Effector CD4-positive, alpha-beta T cell (primary cell): ENCODE data around the gene SLC36A4.
"Not testable (repeated sequence)": the region's sequence is repeated elsewhere in the genome, so short reads cannot be mapped to it uniquely, and the experiment has no call there.

ENCODE experiments used
- DNase-seq: peaks from one replicate; pipeline ENCODE4 v3.0.0-alpha.2; 2020
- total RNA-seq: gene quantifications from one replicate; lab custom pipeline; 2026; lab: John Stamatoyannopoulos, UW

The SLC36A4 gene
- 14.6 reads per million, percentile 40 among the genes with 10 or more reads in this experiment for total RNA-seq

- DNase-seq = peak; percentile 78
These were observed at the start of gene SLC36A4 for GRCh38 chr11:93197380-93198214. SLC36A4 (minus strand) TSS chr11:93197991; CDS start chr11:93197832, 159 bp downstream.

- DNase-seq = not testable (repeated sequence)
These were observed 49.0 kb upstream of the SLC36A4 start for GRCh38 chr11:93246790-93247189.

GRCh38 chr11:93244018-93244417 lies 46.2 kb upstream of the SLC36A4 start:
- DNase-seq = no peak

GRCh38 chr11:93239966-93240365 lies 42.2 kb upstream of the SLC36A4 start:
- no peak for DNase-seq

GRCh38 chr11:93238956-93239355 lies 41.2 kb upstream of the SLC36A4 start:
- no peak for DNase-seq

- DNase-seq = no peak
These were observed 39.2 kb upstream of the SLC36A4 start for GRCh38 chr11:93236741-93237675.

- peak; percentile 52 for DNase-seq
These were observed 36.9 kb upstream of the SLC36A4 start for GRCh38 chr11:93234602-93235207.

- no peak for DNase-seq
These were observed 32.1 kb upstream of the SLC36A4 start for GRCh38 chr11:93229876-93230275.

- no peak for DNase-seq
These were observed 27.9 kb upstream of the SLC36A4 start for GRCh38 chr11:93225662-93226061.

- no peak for DNase-seq
These were observed 23.7 kb upstream of the SLC36A4 start for GRCh38 chr11:93221539-93221938.

GRCh38 chr11:93220078-93220477 lies 22.3 kb upstream of the SLC36A4 start:
- DNase-seq = no peak

GRCh38 chr11:93219440-93219839 lies 21.6 kb upstream of the SLC36A4 start:
- no peak for DNase-seq

GRCh38 chr11:93216511-93217101 lies 18.8 kb upstream of the SLC36A4 start:
- DNase-seq = no peak

GRCh38 chr11:93213622-93214021 lies 15.8 kb upstream of the SLC36A4 start:
- no peak for DNase-seq

- DNase-seq = no peak
These were observed 14.3 kb upstream of the SLC36A4 start for GRCh38 chr11:93212094-93212493.

GRCh38 chr11:93209466-93209865 lies 11.7 kb upstream of the SLC36A4 start:
- DNase-seq = no peak

- no peak for DNase-seq
These were observed 11.0 kb upstream of the SLC36A4 start for GRCh38 chr11:93208663-93209270.

- no peak for DNase-seq
These were observed 1.8 kb upstream of the SLC36A4 start for GRCh38 chr11:93199616-93200015.

GRCh38 chr11:93198215-93198845 lies 539 bp upstream of the SLC36A4 start:
- no peak for DNase-seq

- DNase-seq = no peak
These were observed 893 bp downstream of the SLC36A4 start for GRCh38 chr11:93196816-93197379.

GRCh38 chr11:93194673-93195291 lies 3.0 kb downstream of the SLC36A4 start:
- DNase-seq = no peak
